GM19438 (cell line): ENCODE results near the gene ZNF385D.
"Not testable (repeated sequence)": the region's sequence is repeated elsewhere in the genome, so short reads cannot be mapped to it uniquely, and the experiment has no call there.

Experiments
- ATAC-seq: cut with Tn5 transposase; IDR thresholded peaks from one replicate; pipeline ENCODE4 v1.9.1; 2021; ENCODE audit warnings: low read depth; ENCODE audit not compliant: unreplicated experiment

The ZNF385D gene

DNA sequence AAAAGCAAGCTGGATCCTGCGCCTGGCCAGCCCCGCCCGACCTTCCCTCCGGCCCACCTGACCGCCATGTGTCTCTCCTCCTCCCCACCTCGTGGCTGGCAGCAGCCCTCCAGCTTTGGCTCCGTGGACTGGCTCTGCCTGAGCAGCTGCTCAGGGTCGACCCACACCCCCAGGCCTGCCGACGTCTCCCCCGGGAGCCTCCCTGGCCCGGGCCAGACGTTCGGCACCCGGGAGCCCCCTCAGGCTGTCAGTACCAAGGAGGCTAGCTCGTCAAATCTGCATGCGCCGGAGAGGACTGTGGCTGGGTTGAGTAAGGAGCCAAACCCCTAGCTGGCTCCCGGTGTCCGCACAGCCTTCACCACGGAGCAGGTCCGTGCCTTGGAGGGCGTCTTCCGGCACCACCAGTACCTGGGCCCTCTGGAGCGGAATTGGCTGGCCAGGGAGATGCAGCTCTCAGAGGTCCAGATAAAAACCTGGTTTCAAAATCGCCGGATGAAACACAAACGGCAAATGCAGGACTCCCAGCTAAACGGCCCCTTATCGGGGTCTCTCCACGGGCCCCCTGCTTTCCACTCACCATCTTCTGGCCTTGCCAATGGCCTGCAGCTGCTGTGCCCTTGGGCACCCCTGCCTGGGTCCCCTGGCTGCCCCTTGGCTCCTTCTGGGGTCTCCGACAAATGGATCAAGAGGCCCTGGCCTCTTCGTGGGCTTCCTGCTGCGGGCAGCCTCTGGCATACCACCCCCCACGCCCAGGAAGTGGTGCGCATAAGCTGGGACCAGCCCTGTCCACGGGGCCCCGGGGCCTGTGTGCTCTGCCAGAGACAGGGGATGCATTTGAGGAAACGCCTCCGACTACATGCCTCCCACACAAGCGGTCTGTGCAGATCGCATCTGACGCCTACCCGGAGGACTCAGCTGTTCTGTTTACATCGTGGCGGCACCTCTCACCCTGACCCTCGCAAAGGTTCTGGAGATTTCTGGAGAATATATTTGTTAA is 345.0 kb downstream of the ZNF385D start:
- no peak for ATAC-seq

DNA sequence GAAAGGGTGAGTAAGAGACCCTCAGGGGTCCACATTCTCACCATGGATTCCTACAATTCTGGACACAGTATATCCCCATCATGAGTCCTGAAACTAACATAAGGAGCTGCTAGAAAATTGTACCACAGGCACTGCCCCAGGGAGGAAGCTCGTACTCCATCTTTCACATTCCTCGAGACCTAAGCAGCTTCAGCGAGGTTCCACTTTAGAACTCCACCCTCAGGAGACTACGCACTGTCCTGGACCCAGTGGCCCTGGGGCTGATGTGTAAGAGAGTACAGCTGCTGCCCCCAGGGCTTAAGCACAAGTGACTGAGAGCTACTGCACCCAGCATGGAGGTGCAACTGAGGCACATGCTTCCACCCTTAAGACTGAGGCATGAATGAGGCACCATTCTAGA is 352.5 kb downstream of the ZNF385D start:
- ATAC-seq = no peak

GRCh38 chr3:21393683-21394311 is 357.2 kb downstream of the ZNF385D start:
- no peak for ATAC-seq

DNA sequence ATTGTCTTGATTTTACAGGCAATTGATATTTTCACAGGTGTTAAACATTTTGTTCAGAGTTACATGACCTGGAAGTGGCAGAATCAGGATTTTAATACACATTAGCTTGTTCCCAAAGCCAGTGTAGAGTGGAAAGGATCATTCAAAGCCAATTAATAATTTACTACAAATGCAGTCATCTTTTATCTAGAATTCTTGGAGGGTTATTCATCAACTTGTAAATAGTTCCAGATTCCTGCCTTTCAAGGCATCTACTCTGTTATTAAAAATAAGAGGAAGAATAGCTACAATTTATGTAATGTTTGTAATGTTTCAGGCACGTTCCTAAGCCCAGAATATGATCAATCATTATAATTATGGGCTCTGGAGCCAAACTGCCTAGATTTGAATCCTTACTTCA is 358.5 kb downstream of the ZNF385D start:
- ATAC-seq = no peak

- no peak for ATAC-seq
Measured at GRCh38 chr3:21390856-21391255, 360.2 kb downstream of the ZNF385D start.

DNA sequence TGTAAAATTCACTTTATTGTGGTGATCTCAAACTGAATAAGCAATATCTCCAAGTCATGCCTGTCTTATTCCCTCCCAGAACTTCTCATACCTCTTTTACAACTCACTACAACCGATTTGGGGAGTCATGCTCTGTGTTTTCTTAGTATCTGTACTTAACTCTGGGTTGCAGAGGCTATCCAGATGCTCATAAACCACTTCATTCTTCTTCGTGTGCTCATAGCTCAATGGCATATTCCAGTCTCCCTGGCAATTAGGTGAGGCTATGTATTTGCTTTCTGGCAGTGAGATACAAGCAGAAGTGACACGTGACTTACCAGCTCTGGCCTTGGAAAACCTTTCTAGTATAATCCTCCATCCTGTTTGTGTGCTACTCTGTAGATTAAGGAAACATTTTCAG is 360.9 kb downstream of the ZNF385D start:
- no peak for ATAC-seq

DNA sequence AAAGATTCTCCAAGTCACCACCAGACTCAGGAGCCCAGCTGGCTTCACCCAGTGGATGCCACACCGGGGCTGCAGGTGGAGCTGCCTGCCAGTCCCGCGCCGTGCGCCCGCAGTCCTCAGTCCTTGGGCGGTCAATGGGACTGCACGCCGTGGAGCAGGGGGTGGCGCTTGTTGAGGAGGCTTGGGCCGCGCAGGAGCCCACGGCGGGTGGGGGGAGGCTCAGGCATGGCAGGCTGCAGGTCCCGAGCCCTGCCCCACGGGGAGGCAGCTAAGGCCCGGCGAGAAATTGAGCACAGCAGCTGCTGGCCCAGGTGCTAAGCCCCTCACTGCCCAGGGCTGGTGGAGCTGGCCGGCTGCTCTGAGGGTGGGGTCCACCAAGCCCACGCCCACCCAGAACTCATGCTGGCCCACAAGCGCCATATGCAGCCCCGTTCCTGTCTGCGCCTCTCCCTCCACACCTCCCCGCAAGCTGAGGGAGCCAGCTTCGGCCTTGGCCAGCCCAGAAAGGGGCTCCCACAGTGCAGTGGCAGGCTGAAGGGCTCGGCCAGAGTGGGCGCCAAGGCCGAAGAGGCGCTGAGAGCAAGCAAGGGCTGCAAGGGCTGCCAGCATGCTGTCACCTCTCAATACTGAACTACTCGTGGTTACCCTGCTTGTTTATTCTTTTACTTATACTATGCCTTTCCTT is 363.7 kb downstream of the ZNF385D start:
- ATAC-seq = not testable (repeated sequence)

DNA sequence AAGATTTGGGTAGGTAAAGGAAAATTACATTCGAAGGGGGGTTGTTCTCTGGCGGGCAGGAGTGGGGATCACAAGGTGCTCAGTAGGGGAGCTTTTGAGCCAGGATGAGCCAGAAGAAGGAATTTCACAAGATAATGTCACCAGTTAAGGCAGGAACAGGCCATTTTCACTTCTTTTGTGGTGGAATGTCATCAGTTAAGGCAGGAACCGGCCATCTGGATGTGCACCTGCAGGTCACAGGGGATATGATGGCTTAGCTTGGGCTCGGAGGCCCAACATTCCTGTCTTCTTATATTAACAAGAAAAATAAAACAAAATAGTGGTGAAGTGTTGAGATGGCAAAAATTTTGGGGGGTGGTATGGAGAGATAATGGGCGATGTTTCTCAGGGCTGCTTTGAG is 373.0 kb downstream of the ZNF385D start:
- ATAC-seq = not testable (repeated sequence)

GRCh38 chr3:21377071-21377769 is 373.8 kb downstream of the ZNF385D start:
- ATAC-seq = no peak

DNA sequence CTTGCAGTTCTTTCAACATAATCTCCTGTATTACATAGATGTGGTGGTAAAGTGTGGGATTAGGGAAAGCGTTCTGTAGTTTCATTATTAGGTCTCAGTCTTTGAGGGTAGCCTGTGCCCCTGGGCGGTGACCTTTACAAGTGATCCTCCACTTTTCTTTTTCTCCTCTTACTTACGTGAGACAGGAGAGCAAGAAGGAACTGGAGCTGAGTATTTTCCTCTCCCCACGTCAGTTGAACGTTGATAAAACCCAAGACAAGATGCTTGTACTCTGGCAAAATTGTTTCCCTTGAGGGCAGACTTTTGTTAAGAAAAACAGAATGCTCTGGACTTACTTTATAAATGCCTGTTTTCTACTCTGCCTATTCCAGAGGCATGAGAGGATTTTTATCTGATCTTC is 378.7 kb downstream of the ZNF385D start:
- no peak for ATAC-seq
